Stimulated activated CD8-positive, alpha-beta memory T cell treated with anti-CD3 and anti-CD28 coated beads, Interleukin-12 subunit alpha, Interleukin-12 subunit beta, amount 100 ng/mL, for 1 hour (primary cell): ENCODE results near the gene PPFIA2.

Experiments
- DNase-seq: peaks from one replicate; pipeline ENCODE4 v3.0.0-alpha.2; 2020; ENCODE audit warnings: low read depth

Gene PPFIA2

DNA sequence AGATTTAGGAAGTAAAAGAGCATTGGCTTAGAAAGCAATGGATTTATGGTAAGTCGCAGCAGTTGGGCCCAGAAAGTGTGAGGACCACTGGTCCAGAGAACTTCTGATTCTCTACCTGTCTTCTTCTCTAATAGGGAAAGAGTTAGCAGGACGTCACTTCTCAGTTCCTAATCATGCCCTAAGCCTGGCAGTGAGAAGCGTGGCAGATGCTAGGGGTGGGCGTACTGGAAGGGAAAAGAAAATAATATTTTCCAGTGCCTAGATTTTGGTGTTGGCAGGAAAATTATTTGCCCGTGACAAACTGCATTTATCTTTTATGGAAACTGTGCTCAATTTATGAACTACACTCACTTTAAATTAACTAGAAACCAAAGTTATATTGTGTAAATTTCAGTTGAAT, 212.3 kb downstream of the PPFIA2 start:
- no peak for DNase-seq

DNA sequence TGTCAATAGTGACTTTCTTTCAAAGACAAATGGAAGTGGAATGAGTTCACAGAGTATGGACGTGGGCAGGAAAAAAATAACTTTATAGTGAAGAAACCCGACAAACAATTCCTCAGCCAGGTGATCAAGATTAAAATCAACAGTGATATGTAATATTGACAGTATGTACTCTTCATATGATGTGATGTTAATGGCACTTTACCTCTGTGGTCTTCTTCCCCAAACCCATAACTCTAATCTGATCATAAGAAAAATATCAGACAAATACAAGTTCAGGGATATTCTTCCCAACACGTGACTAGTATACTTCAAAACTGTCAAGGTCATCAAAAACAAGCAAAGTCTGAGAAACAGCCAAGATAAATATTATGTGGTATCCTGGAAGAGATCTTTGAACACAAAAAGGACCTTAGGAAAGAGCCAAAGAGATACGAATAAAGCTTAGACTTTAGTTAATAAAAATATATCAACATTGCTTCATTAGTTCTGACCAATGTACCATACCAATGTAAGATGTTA, 215.5 kb downstream of the PPFIA2 start:
- no peak for DNase-seq

DNA sequence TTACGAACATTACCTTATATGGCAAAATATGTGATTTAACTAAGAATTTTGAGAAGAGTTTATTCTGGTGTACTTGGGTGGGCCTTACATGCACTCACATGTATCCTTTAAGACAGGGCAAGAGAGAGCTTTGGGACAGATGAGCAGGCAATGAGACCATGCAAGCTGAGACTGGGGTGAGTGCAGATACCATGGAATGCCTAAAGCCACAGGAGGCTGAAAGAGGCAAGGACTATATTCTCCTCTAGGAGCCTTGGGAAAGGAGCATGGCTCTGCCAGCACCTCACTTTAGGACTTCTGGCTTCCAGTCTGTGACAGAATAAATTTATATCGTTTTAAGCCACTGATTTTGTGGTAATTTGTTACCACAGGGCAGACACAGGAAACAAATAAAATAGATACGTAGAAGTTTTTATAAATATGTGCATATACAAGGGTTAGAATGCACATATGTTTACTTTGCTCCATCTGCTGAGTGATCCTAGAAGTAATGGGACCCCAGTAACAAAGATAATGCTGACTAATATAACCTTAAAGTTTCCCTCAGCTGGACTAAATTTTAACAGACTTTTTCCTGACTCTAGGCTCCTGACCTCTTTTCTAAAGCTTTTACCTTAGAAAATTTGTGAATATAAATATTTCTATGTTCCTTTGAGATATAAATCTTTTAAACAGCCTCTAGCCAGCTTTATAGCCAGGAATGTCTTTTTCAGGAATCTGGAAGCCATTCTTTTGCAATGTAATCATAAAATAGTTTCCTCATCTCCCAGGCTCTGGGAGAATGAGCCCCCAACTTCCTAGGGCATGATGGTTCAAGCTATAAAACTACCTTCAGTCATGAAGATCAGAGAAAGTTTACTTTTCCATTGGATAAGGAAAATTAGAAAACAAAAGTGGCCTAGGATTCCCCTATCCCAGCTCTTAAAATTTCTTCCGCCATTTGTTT, 216.8 kb downstream of the PPFIA2 start:
- no peak for DNase-seq

DNA sequence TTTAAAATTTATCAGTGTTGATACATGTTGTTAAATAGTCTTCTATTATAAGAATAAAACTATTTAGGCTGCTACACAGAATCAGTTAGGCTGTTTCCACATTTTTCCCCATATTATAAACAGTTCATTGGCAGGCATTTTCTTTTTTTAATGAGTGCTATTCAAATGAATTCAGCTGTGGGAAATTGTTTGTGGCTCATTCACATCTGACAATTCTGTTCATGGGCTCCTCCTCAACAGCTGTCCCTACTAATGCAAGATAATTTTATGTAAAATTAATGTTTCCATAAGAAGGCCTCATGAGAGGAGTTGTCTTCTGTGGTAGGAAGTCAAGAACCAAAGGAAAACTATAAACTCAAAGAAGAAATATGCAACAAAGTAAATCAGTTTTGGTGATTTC, 218.0 kb downstream of the PPFIA2 start:
- no peak for DNase-seq

DNA sequence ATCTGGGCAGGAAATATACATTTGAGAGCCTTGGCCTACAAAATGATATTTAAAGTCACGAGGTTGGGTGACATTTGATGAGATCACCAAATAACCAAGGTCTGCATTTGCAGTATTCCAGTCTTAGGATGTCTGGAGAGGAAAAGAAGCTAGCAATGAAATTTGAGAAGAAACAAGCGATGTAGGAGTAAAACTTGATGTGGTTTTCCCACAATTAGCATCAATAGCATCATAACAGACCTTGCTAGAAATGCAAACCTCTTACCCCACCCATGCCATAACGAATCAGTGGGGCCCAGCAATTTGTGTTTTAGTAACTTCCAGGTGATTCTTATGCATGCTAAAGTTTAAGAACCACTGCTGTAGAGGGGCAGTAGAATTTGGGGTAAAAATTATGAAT, 219.9 kb downstream of the PPFIA2 start:
- DNase-seq = no peak

DNA sequence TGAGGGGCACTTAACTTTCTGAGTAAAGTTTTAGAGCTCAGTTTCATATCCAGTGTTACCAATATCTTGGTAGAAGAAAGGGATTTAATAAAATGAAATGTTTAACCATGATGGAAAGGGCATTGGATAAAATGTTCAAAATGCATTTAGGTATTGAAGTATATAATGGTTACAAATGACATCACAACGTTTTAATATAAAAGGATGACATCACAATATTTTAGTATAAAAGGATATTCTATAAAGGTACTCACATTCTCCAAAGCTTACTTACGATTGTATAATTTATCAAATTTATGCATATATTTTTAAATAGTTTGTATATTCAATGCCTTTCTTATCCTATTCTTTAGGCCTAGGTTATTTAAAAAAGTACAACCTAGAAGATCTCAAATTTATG, 226.1 kb downstream of the PPFIA2 start:
- no peak for DNase-seq

DNA sequence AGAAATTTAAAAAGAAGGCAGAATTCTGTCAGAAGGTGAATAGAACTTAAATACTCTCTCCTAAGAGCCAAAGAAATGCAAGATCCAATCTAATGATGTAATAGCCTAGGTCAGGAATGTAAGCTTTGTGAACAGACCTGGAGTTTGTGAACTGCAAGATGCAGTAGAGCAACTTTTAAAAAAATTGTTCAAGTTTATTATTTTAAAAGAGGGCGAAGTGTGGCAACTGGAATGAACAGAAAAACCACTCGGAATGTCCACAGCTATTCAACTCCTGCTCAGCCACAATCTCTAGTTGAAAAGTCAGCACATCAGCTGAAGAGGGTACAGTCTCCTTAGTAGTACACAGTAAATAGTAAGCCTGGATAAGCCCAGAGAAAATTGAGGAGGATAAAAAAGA, 228.8 kb downstream of the PPFIA2 start:
- no peak for DNase-seq

DNA sequence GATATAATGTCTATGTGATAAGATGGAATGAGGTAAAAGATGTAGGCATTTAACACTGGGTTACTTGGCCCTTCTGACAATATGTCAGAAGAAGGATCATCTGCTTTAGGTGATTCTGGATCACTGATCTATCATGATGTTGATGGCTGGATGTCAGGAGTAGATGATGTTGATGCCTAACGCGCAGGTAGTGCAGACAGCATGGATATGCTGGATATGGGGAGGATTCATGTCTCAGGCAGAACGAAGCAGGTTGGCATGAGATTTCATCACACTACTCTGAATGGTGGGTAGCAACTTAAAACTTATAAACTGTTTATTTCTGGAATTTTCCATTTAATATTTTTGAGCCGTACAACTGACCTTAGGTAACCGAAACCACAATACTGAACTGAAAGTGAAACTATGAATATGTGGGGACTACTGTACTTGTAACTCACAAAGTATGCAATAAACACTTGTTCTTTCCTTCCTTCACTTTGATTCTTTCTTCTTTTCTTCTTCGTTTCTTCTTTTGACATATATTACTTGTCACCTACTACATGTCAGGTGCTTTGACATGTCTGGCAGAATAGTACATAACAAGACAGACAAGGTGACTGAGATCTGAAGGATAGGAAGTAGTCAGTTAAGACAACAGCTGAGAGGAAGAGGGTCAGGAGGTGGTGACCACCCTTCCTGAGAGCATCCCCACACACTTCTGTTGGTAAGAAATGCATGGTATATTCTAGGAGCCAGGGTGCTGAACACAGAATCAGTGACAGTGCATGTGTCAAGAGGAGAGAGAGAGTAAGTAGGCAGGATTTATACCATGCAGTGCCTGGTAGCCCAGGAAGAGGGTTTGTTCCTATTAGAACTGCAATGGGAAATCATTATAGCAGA, 238.8 kb downstream of the PPFIA2 start:
- no peak for DNase-seq

DNA sequence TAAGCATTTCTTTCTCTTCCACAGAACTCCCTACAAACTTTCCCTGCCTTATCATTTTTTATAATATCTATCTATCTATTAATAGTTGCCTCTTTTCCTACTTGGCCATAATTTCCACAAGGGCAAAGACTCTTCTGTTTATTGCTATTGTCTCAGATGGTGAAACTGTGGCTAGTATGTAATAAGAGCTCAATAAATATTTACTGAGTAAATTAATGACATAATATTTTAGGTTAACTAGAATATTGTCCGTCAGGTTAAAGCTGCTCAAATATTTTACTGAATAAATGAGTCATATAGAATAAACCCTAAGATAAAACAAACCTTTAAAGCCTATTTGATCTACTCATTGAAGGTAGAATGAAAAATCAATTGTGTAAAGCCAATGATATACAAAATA, 240.5 kb downstream of the PPFIA2 start:
- DNase-seq = no peak

DNA sequence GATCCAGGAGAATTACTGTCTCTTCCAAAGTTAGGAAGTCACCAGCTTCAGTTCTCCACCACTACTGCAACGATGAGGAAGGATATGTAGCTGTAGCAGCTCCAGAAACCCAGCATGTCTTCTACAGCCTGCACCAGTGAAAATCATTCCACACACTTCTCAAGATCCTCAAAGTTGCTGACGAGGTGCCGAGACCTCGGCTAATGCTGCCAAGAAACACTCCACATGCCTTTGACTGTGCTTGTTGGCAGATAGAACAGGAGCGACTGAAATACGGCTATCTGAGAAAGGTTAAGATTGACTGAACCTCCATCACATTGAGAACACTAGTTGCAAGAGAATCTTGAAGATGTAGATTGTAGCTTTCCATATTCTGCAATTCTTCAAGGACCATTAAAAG, 241.9 kb downstream of the PPFIA2 start:
- no peak for DNase-seq

DNA sequence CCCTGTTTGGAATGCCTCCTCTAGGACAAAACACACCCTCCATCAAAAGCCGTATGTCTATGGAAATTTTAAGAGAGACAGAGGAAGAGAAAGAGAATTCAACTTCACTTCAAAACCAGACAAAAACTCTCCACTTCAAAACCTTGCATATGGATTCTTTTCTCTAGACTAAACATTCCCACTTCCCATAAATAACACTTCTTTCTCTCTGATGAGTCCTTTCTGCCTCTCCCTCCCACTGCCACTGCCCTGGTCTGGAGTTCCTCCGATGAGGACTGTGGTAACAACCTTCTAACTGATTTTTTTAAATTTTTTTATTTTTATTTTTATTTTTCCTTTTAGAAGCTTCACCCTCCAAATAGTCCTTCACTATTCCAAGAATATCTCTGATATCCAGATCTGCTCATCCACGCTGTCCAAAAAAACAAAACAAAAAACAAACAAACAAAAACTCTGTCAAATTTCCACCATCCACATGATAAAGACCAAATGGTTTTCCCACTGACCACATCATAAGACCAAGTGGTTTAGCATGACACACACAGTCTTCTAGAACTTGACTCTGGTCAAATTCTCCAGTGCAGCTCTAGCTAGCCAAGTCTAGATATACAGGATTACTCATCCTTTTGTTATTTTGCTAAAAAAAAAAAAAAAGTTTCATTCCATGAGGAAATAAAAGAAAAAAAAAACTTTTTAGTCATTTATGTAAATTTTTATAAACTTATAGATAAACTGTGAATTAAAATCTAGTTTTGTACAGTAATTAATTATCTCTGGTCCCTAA, 256.0 kb downstream of the PPFIA2 start:
- no peak for DNase-seq

DNA sequence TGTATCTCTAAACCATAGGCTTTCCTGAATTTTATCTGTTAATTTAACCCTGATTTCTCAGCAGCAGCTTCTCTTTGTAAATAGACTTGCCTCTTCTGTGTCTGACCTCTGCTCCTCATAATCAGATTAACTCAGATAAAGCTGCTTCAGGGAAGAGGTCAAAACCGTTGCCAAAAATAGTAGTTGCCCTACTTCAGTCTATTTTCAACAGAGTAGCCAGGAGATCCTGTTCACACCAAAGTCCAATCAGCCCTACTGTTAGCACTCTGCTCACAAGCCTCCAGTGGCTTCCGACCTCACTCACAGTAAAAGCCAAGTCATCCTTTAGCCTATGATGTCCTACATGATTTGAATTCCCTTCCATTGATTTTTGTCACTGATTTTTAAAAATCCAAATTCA, 258.4 kb downstream of the PPFIA2 start:
- DNase-seq = no peak

DNA sequence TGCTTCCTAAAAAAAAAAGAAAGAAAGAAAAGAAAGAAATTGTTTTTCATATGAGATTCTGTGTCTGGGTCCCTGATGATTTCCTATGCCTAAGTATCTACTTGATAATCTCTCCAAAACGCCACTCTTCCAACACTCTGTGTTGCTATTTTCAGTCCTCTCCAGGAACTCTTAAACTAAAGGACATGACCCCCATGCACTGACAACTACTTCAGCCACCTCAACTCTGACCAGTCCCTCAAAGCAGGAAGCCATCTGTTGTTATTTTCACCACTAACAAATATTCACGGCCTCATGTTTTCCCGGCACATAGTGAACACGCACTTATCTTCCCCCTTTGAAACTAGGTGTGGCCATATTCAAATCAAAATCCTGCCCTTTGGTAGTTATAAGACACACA, 259.3 kb downstream of the PPFIA2 start:
- DNase-seq = no peak

DNA sequence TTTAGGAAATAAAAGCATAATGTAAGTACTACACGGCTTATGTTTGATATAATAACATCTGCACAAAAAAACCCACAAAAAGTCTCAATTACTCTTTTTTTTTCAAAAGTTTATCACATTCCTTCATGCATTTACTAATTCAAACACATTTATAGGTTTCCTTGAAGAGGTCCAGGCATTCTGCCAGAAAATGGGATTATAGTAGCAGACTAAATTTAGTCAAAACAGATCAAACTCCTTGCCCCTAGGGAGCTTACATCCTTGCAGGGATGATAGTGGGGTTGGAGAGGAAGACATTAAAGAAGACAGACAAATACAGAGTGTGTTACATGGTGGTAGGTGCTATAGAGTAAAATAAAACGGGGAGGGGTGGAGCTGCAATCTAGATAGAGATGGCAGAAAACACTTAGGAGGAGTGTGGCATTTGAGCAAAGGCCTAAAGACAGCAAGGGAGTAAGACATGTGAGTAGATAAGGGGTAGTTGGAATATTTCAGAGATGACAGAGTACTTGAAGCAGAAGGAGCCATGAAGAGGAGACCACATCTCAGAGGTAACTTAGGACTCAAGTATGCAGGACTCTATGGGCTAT, 266.9 kb downstream of the PPFIA2 start:
- DNase-seq = no peak

DNA sequence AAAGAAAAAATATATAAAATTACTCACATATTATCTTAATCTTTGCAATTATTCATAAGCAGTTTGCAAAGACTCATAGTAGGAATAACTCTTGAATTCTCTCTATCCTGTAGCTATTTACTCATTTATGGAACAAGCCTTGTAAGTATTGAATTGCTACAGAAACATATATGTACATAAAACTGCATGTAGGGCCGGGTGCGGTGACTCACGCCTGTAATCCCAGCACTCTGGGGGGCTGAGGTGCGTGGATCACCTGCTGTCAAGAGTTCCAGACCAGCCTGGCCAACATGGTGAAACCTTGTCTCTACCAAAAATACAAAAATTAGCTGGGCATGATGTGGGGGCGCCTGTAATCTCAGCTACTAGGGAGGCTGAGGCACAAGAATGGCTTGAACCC, 286.2 kb downstream of the PPFIA2 start:
- no peak for DNase-seq

DNA sequence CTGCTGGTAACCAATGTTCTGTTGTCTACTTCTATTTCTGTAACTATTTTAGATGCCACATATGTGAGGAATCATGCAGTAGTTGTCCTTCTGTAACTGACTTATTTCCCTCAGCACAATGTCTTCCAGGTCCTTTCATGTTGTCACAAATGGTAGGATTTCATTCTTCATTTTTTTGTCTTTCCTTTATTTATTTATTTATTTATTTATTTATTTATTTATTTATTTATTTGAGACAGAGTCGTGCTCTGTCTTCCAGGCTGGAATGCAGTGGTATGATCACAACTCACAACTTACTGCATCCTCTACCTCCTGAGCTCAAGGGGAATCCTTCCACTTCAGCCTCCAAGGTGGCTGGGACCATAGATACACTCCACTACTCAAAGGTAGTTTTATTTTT, 288.2 kb downstream of the PPFIA2 start:
- DNase-seq = no peak

DNA sequence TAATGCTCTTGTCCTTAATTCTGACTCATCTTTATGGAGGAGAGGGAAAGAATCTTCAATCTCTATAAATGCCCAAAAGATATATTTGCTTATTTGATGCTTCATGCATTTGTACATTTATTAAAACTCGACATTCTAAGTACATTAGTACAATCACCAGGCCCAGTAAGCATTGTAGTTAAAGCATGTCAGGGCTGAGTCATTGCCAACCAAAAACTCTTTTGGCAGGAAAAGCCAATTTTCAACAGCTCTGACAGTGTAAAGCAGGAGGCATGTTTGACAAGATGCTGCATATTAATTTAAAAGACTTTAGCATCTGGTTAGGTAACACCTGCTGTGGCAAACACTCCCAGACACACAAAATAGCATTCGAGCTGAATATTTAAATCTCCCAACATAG, 290.9 kb downstream of the PPFIA2 start:
- no peak for DNase-seq

DNA sequence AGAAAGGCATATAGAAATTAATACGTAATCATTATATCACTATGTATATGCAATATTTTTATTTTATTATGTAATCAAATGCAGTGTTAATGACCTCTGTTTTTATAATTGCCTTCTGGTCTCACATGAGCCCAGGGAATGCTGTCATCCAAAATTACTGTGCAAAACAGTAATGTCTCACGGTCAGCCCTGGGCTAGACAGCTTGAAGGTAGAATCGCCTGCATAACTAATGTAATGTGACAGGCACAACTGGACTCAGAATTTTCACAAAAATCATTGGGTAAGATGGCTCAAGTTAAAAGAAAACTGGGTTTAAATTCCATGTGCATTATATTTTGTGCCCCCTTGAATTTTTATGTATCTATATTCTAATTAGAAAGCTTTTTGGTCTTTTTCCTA, 293.3 kb downstream of the PPFIA2 start:
- DNase-seq = no peak

DNA sequence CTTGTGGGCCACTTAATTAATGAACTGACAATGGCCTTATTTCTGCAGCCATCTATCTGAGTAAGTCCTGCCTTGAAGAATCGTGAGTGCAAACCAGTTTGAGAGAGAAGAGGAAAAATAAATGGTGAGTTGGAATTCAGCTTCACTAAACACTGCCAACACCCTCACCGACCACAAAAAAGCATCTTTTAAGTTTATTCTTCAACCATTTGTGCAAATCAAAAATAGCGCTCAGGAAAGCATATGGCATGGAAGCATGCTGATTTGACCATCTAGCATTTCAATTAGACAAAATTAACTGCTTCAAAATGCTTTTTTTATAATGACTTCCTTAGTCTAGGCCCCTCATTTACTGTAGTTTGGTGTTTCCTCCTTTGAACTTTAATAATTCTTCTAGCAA, 294.0 kb downstream of the PPFIA2 start:
- DNase-seq = no peak

DNA sequence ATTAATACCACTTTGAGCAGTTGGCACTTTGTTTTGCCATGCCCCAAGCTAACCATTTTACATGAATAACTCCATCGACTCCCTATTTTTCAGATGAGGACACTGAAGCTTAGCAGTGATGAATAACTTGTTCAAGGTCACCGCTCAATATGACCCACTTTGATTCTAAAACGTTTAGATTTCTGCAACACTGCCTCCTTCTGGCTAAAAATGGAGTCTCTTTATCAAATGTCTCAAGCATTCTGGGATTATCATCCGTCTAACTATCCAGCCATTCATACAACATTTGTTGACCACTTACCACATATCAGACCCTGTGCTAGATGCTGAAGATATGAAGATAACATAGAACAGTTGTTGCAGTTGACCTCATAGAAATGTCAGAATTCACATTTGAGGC, 298.0 kb downstream of the PPFIA2 start:
- no peak for DNase-seq

DNA sequence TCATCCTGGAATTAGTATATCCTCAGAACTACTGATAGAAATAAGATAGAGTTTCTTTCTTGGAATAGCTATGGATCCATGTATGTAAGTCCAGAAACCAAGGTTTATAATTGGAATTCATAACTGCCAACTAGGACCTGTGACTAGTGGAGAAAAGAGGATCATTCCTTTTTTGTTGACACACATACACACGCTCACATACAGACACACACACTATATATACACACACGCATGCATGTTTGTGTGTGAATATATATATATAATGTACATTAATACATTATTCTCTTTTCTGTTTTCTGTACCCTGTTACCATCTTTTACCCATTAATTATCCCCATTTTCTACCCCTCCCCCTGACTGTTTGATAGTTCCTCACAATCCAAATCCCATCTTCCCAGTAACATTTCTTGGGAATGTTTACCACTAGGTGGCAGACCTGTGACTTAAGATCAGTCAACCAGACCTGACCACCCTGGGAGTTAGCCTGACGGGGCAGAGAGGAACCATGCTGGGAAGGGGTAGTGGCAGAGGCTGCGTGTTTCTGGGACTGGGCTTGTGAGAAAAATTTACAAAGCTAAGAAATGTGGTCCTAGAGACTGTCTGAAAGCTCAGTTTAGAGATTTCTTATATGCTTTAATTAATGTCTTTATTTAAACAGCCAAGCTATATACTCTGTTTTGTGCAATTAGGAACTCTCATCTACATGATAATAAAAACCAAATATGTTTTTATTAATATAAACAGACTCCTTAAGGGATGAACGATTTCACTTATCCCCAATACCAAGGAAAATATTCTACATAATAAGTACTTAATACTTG, 308.0 kb downstream of the PPFIA2 start:
- no peak for DNase-seq
